ENCODE measurements around the gene FOXP1. TPM values are rescaled to one million over a fixed set of nuclear protein-coding genes. Genes with fewer than 3 reads are reported as not detected.

FOXP1 gene
- total and polyA plus RNA-seq, 9 of the 15 experiments (the other 6 are each of a cell fraction or from before 2014, with no cell fraction given): 7.7 to 34.5 (median 13.7) TPM

DNA sequence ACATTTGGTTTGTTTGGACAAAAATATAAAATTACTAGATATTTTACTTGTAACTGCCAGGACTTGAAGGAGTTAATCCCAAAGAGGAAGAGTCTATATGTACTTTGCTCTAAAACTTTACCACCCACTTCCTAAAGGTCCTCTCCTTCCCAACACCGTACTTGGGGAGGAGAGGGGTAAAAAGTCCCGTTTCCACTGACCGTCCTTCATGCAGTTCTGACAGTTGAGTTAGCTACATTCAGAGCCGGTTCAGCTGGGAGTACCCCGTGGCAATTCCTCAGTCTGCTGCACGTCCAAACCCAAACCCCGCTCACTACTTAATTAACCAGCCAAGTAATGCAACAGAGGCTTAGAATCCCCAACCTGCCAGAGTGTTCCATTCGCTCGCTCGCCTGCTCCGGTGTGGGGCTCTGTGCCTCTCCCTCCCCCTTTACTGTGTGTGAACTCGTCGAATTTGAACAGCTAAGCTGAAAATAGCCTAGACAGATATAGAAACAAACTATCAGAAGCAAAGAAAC is 519.7 kb downstream of the FOXP1 start (continued):
- TF ChIP-seq STAT5A (IDR thresholded peaks at IDR 0.05; ENCODE audit: borderline replicate concordance, low read length) (no peak), SIX5 (IDR thresholded peaks at IDR 0.05; ENCODE audit: borderline replicate concordance in 1 of 2, insufficient read depth in 1 of 2, low read depth in 1 of 2, low read length in 2 of 2) (no peak), SMAD4 (CRISPR knock-in tag; conservative IDR thresholded peaks at IDR 0.05) (no peak), ZNF197 (CRISPR knock-in tag; IDR thresholded peaks at IDR 0.05; ENCODE audit: low read depth) (no peak), EP300 (IDR thresholded peaks at IDR 0.05; ENCODE audit: low read length) (no peak), ZNF316 (IDR thresholded peaks at IDR 0.05) (no peak), ZNF668 (CRISPR knock-in tag; IDR thresholded peaks at IDR 0.05) (no peak), RHOXF2B (CRISPR knock-in tag; conservative IDR thresholded peaks at IDR 0.05) (no peak), EGR1 (conservative IDR thresholded peaks at IDR 0.05) (no peak), POLR2A (conservative IDR thresholded peaks at IDR 0.05) (peak; percentile 79), SRSF3 (IDR thresholded peaks at IDR 0.05; ENCODE audit: insufficient read depth, low read length) (no peak), ELF1 (tag; IDR thresholded peaks at IDR 0.05) (no peak), MCM3 (IDR thresholded peaks at IDR 0.05) (no peak)
- TF ChIP-seq, protein P1, sequence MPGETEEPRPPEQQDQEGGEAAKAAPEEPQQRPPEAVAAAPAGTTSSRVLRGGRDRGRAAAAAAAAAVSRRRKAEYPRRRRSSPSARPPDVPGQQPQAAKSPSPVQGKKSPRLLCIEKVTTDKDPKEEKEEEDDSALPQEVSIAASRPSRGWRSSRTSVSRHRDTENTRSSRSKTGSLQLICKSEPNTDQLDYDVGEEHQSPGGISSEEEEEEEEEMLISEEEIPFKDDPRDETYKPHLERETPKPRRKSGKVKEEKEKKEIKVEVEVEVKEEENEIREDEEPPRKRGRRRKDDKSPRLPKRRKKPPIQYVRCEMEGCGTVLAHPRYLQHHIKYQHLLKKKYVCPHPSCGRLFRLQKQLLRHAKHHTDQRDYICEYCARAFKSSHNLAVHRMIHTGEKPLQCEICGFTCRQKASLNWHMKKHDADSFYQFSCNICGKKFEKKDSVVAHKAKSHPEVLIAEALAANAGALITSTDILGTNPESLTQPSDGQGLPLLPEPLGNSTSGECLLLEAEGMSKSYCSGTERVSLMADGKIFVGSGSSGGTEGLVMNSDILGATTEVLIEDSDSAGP (CRISPR knock-in tag; IDR thresholded peaks at IDR 0.05): no peak
- TF ChIP-seq, protein P2, sequence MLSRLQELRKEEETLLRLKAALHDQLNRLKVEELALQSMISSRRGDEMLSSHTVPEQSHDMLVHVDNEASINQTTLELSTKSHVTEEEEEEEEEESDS (CRISPR knock-in tag; IDR thresholded peaks at IDR 0.05): peak; percentile 42; the same call in 1 of the 2 replicates
- TF ChIP-seq, protein P3, sequence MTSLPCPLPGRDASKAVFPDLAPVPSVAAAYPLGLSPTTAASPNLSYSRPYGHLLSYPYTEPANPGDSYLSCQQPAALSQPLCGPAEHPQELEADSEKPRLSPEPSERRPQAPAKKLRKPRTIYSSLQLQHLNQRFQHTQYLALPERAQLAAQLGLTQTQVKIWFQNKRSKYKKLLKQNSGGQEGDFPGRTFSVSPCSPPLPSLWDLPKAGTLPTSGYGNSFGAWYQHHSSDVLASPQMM (CRISPR knock-in tag; IDR thresholded peaks at IDR 0.05): no peak
- TF ChIP-seq, protein P4, sequence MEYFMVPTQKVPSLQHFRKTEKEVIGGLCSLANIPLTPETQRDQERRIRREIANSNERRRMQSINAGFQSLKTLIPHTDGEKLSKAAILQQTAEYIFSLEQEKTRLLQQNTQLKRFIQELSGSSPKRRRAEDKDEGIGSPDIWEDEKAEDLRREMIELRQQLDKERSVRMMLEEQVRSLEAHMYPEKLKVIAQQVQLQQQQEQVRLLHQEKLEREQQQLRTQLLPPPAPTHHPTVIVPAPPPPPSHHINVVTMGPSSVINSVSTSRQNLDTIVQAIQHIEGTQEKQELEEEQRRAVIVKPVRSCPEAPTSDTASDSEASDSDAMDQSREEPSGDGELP (CRISPR knock-in tag; IDR thresholded peaks at IDR 0.05; ENCODE audit: borderline replicate concordance): peak; percentile 18; the same call in 1 of the 2 replicates
- TF ChIP-seq, protein P5, sequence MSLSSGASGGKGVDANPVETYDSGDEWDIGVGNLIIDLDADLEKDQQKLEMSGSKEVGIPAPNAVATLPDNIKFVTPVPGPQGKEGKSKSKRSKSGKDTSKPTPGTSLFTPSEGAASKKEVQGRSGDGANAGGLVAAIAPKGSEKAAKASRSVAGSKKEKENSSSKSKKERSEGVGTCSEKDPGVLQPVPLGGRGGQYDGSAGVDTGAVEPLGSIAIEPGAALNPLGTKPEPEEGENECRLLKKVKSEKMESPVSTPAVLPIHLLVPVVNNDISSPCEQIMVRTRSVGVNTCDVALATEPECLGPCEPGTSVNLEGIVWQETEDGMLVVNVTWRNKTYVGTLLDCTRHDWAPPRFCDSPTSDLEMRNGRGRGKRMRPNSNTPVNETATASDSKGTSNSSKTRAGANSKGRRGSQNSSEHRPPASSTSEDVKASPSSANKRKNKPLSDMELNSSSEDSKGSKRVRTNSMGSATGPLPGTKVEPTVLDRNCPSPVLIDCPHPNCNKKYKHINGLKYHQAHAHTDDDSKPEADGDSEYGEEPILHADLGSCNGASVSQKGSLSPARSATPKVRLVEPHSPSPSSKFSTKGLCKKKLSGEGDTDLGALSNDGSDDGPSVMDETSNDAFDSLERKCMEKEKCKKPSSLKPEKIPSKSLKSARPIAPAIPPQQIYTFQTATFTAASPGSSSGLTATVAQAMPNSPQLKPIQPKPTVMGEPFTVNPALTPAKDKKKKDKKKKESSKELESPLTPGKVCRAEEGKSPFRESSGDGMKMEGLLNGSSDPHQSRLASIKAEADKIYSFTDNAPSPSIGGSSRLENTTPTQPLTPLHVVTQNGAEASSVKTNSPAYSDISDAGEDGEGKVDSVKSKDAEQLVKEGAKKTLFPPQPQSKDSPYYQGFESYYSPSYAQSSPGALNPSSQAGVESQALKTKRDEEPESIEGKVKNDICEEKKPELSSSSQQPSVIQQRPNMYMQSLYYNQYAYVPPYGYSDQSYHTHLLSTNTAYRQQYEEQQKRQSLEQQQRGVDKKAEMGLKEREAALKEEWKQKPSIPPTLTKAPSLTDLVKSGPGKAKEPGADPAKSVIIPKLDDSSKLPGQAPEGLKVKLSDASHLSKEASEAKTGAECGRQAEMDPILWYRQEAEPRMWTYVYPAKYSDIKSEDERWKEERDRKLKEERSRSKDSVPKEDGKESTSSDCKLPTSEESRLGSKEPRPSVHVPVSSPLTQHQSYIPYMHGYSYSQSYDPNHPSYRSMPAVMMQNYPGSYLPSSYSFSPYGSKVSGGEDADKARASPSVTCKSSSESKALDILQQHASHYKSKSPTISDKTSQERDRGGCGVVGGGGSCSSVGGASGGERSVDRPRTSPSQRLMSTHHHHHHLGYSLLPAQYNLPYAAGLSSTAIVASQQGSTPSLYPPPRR (CRISPR knock-in tag; IDR thresholded peaks at IDR 0.05; ENCODE audit: borderline replicate concordance): no peak
- TF ChIP-seq, protein P6, sequence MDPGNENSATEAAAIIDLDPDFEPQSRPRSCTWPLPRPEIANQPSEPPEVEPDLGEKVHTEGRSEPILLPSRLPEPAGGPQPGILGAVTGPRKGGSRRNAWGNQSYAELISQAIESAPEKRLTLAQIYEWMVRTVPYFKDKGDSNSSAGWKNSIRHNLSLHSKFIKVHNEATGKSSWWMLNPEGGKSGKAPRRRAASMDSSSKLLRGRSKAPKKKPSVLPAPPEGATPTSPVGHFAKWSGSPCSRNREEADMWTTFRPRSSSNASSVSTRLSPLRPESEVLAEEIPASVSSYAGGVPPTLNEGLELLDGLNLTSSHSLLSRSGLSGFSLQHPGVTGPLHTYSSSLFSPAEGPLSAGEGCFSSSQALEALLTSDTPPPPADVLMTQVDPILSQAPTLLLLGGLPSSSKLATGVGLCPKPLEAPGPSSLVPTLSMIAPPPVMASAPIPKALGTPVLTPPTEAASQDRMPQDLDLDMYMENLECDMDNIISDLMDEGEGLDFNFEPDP (CRISPR knock-in tag; IDR thresholded peaks at IDR 0.05): no peak
